D721Med (cell line): Measurements from ENCODE around the gene USP54.

Experiments used
- DNase-seq: peaks from one replicate; pipeline ENCODE4 v3.0.0; 2011; ENCODE audit warnings: low spot score; ENCODE audit not compliant: insufficient read length
- FAIRE-seq: peaks from 2 replicates; lab custom pipeline; 2011; peaks lifted over from hg19 to GRCh38; lab: Jason Lieb, UNC
- CTCF ChIP-seq: IDR thresholded peaks from 2 replicates; pipeline ENCODE4 v1.5.1; 2012; ENCODE audit warnings: mild to moderate bottlenecking, control low read depth; ENCODE audit not compliant: insufficient read depth; ENCODE audit errors: missing control alignments

USP54 gene

GRCh38 chr10:73460897-73461296, 130.2 kb downstream of the USP54 start:
- FAIRE-seq (no peak), DNase-seq (no peak)
- TF ChIP-seq CTCF, result no peak

DNA sequence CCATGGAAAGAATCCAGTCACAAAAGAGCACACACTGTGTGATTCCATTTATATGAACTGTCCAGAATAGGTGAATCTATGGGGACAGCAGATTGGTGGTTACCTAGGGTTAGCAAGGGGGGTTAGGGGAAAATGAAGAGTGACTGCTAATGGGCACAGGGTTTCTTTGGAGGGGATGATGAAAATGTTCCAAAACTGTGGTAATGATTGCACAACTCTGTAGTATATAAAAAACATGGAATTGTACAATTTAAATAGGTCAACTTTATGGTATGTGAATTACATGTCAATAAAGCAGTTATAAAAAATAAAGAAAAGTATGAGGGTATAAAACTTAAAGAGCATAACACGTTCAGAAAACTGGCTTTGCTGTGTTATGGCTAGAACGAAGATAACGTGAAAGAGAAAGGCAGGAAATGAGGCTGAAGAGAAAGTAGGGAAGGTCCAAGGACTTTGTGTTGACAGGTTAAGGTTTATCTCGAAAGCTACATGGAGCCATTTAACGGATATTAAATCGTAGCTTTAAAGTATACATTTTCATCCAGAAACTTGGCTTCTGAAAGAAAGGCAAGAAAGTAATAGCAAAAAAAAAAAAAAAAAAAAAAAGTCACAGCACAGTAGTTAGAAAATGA, 131.3 kb downstream of the USP54 start:
- DNase-seq (no peak), FAIRE-seq (no peak)
- no peak for TF ChIP-seq CTCF

- FAIRE-seq (no peak), DNase-seq (no peak)
- TF ChIP-seq CTCF, result no peak
Observed at GRCh38 chr10:73456187-73456890, 134.8 kb downstream of the USP54 start.

DNA sequence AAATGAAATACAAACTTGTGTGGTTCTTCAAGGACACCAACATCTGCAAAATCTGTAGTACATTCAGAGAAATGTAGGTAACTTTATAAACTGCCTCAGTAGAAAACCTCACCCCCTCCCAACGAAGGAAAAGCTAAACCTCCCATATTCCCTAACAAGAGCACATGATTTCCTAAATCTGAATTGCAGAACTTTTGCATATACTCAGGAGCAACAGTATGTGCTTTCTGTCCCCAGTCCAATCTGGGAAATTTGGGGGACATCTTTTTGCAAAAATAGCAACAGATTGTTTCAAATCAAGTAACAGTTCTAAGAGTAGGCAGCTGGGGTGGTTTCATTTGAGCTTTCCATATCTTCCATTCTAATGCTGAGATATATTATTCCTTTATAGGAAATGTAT, 142.0 kb downstream of the USP54 start:
- DNase-seq (no peak), FAIRE-seq (no peak)
- TF ChIP-seq CTCF, result no peak

- no peak for DNase-seq
- no peak for TF ChIP-seq CTCF
- peak; percentile 38 for FAIRE-seq
Observed at GRCh38 chr10:73448384-73448783, 142.8 kb downstream of the USP54 start.
